ENCODE measurements around the gene CDK11B. TPM values are rescaled to one million over a fixed set of nuclear protein-coding genes. Genes with fewer than 3 reads are reported as not detected.

The CDK11B gene
- total and polyA plus RNA-seq, 2 of the 8 experiments (the other 6 are each of a cell fraction or from before 2014, with no cell fraction given) = 11.1 to 31.9 TPM

- TF ChIP-seq CHD7 (IDR thresholded peaks at IDR 0.05; ENCODE audit: insufficient replicate concordance, low read length) (no peak), PHF8 (conservative IDR thresholded peaks at IDR 0.05; ENCODE audit: low read depth, low read length) (no peak), KDM4A (IDR thresholded peaks at IDR 0.05; ENCODE audit: low read depth, low read length, severe bottlenecking) (no peak), RFX5 (IDR thresholded peaks at IDR 0.05; ENCODE audit: borderline replicate concordance, low read depth, low read length) (no peak), USF2 (IDR thresholded peaks at IDR 0.05; ENCODE audit: low read length) (no peak), BRCA1 (IDR thresholded peaks at IDR 0.05; ENCODE audit: low read depth, low read length) (no peak)
Observed at GRCh38 chr1:1625824-1626206, 33.0 kb downstream of the CDK11B start (continued).
